HepG2 (cell line): Measurements from ENCODE around the gene ESYT3. TPM values are rescaled to one million over a fixed set of nuclear protein-coding genes. Genes with fewer than 3 reads are reported as not detected.

ENCODE experiments used
- CBX1 ChIP-seq: IDR thresholded peaks from one replicate; pipeline ENCODE4 v1.6.1; 2016; ENCODE audit warnings: antibody characterized with exemption, low read depth
- EEA1 ChIP-seq: sonication (generic); formaldehyde crosslinking; IDR thresholded peaks from 2 replicates; pipeline ENCODE4 v1.5.1; 2020; ENCODE audit warnings: mild to moderate bottlenecking, missing genetic modification reagents, borderline replicate concordance
- ETV5 ChIP-seq: IDR thresholded peaks from 2 replicates; pipeline ENCODE4 v1.6.1; 2018; ENCODE audit warnings: missing biosample characterization, missing genetic modification reagents, inconsistent platforms, borderline replicate concordance
- HHEX ChIP-seq: IDR thresholded peaks from 2 replicates; pipeline ENCODE4 v1.6.1; 2016; ENCODE audit warnings: control low read depth
- KLF9 ChIP-seq: IDR thresholded peaks from 2 replicates; pipeline ENCODE4 v1.6.1; 2016; ENCODE audit warnings: low read depth
- TARDBP ChIP-seq: sonication (generic); formaldehyde crosslinking; IDR thresholded peaks from 2 replicates; pipeline ENCODE4 v1.8.0; 2022; ENCODE audit warnings: mild to moderate bottlenecking, missing genetic modification reagents
- TFE3 ChIP-seq: IDR thresholded peaks from 2 replicates; pipeline ENCODE4 v1.6.1; 2016
- ZNF30 ChIP-seq: sonication (generic); formaldehyde crosslinking; IDR thresholded peaks from 2 replicates; pipeline ENCODE4 v1.5.0; 2020; ENCODE audit warnings: mild to moderate bottlenecking, missing genetic modification reagents
- ZNF619 ChIP-seq: sonication (generic); formaldehyde crosslinking; IDR thresholded peaks from 2 replicates; pipeline ENCODE4 v1.4.0; 2020; ENCODE audit warnings: mild to moderate bottlenecking, missing genetic modification reagents
- ZNF646 ChIP-seq: sonication (generic); formaldehyde crosslinking; IDR thresholded peaks from 2 replicates; pipeline ENCODE4 v1.9.0; 2021; ENCODE audit warnings: mild to moderate bottlenecking, missing genetic modification reagents
- polyA plus RNA-seq, 8 experiments: library from polyadenylated mRNA; depleted of rRNA in 3 of 8; stranded (reverse) in 7 of 8; unstranded in 1 of 8; fragments of >200 nt; fragmentation: Illumina TruSeq in 4 of 8; extraction: Trizol in 4 of 8; gene quantifications; 2 replicates each; pipeline versions ENCODE4 v1.2.1 to v1.2.3, GENCODE V29; 2011 to 2016; ENCODE audit warnings: low read depth in 4 of 8, missing spikeins in 1 of 8, mixed read lengths in 1 of 8; ENCODE audit not compliant: insufficient read depth in 1 of 8
- total RNA-seq, 5 experiments: library from RNA; depleted of rRNA; stranded (reverse); fragments of >200 nt; fragmentation: Illumina TruSeq; extraction: Trizol; gene quantifications; 2 replicates each; pipeline ENCODE4 v1.2.3, GENCODE V29; 2016; ENCODE audit warnings: low read depth in 1 of 5
- TF ChIP-seq, protein P1 (sequence below), 2 experiments: fragments of 450-650 bp in 1 of 2; sonication (generic) in 1 of 2; formaldehyde crosslinking; IDR thresholded peaks; 2 replicates each; pipeline versions ENCODE4 v1.5.0 to v1.8.0; 2020 to 2022; ENCODE audit warnings: mild to moderate bottlenecking in 1 of 2, missing genetic modification reagents in 1 of 2
- TF ChIP-seq, protein P2 (sequence below): IDR thresholded peaks from 2 replicates; pipeline ENCODE4 v1.6.1; 2012; ENCODE audit warnings: low read depth, low read length, improper control_type of control experiment
- TF ChIP-seq, protein P3 (sequence below): sonication (generic); formaldehyde crosslinking; IDR thresholded peaks from 2 replicates; pipeline ENCODE4 v1.5.0; 2020; ENCODE audit warnings: mild to moderate bottlenecking, missing genetic modification reagents, moderate library complexity
- TF ChIP-seq, protein P4 (sequence below): sonication (generic); formaldehyde crosslinking; IDR thresholded peaks from 2 replicates; pipeline ENCODE4 v1.5.0; 2020; ENCODE audit warnings: missing genetic modification reagents

Gene ESYT3
- total and polyA plus RNA-seq, 2 of the 13 experiments (the other 11 are each of a cell fraction or from before 2014, with no cell fraction given) = 1.5 to 4.1 TPM

DNA sequence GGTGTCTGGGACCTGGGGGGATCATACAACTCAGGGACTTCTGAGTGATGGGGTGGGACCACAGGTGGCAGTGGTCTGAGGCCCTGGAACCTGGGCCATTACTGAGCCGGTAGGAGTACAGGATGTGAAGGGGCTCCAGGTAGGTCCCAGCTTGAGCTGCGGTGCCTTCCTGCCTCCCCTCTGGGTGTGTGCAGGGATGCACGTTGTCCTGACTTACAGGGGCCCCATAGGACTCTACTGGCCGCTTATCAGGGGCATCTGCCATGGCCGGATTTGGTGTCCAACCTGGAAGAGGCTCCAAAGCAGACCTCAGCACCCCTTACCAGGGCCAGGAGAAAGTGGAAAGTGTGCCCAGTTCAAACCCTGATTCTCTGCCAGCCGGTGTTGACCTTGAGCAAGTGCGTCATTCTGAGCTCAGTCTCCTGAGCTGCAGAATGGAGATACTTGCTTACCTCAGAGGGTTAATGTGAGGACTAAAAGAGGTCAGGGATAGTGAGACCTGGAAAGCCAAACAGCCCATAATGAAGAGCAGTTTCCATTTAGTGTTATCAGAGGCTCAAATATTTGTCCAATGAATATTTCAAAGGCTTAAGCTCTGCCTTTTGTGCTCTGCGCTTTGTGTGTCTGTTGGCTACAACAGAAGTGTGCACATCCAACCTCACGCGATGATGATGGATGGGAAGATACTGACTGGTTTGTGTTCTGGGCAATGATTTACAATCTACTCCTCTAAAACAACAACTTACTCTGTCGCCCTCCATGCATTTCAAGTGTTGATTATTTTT is 35.4 kb upstream of the ESYT3 start (continued):
- TF ChIP-seq, protein P1, sequence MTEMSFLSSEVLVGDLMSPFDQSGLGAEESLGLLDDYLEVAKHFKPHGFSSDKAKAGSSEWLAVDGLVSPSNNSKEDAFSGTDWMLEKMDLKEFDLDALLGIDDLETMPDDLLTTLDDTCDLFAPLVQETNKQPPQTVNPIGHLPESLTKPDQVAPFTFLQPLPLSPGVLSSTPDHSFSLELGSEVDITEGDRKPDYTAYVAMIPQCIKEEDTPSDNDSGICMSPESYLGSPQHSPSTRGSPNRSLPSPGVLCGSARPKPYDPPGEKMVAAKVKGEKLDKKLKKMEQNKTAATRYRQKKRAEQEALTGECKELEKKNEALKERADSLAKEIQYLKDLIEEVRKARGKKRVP (CRISPR knock-in tag; IDR thresholded peaks at IDR 0.05) = no peak
- TF ChIP-seq, protein P2, sequence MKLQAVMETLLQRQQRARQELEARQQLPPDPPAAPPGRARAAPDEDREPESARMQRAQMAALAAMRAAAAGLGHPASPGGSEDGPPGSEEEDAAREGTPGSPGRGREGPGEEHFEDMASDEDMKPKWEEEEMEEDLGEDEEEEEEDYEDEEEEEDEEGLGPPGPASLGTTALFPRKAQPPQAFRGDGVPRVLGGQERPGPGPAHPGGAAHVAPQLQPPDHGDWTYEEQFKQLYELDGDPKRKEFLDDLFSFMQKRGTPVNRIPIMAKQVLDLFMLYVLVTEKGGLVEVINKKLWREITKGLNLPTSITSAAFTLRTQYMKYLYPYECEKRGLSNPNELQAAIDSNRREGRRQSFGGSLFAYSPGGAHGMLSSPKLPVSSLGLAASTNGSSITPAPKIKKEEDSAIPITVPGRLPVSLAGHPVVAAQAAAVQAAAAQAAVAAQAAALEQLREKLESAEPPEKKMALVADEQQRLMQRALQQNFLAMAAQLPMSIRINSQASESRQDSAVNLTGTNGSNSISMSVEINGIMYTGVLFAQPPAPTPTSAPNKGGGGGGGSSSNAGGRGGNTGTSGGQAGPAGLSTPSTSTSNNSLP = 0 out of 2 replicates have a peak, but pooled peaks have one; percentile 10
- TF ChIP-seq TFE3 (no peak), TARDBP (CRISPR knock-in tag) (no peak), ZNF646 (CRISPR knock-in tag) (peak; percentile 80), ETV5 (CRISPR knock-in tag) (no peak), KLF9 (CRISPR knock-in tag) (no peak), ZNF619 (CRISPR knock-in tag) (no peak), HHEX (CRISPR knock-in tag) (no peak), EEA1 (no peak), ZNF30 (CRISPR knock-in tag) (no peak), CBX1 (no peak)
- TF ChIP-seq, protein P3, sequence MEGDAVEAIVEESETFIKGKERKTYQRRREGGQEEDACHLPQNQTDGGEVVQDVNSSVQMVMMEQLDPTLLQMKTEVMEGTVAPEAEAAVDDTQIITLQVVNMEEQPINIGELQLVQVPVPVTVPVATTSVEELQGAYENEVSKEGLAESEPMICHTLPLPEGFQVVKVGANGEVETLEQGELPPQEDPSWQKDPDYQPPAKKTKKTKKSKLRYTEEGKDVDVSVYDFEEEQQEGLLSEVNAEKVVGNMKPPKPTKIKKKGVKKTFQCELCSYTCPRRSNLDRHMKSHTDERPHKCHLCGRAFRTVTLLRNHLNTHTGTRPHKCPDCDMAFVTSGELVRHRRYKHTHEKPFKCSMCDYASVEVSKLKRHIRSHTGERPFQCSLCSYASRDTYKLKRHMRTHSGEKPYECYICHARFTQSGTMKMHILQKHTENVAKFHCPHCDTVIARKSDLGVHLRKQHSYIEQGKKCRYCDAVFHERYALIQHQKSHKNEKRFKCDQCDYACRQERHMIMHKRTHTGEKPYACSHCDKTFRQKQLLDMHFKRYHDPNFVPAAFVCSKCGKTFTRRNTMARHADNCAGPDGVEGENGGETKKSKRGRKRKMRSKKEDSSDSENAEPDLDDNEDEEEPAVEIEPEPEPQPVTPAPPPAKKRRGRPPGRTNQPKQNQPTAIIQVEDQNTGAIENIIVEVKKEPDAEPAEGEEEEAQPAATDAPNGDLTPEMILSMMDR (CRISPR knock-in tag) = no peak
- TF ChIP-seq, protein P4, sequence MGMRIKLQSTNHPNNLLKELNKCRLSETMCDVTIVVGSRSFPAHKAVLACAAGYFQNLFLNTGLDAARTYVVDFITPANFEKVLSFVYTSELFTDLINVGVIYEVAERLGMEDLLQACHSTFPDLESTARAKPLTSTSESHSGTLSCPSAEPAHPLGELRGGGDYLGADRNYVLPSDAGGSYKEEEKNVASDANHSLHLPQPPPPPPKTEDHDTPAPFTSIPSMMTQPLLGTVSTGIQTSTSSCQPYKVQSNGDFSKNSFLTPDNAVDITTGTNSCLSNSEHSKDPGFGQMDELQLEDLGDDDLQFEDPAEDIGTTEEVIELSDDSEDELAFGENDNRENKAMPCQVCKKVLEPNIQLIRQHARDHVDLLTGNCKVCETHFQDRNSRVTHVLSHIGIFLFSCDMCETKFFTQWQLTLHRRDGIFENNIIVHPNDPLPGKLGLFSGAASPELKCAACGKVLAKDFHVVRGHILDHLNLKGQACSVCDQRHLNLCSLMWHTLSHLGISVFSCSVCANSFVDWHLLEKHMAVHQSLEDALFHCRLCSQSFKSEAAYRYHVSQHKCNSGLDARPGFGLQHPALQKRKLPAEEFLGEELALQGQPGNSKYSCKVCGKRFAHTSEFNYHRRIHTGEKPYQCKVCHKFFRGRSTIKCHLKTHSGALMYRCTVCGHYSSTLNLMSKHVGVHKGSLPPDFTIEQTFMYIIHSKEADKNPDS (CRISPR knock-in tag) = no peak
